ENCODE results near the gene PFKL.
"Not testable (repeated sequence)": the region's sequence is repeated elsewhere in the genome, so short reads cannot be mapped to it uniquely, and the experiment has no call there.

Gene PFKL

DNA sequence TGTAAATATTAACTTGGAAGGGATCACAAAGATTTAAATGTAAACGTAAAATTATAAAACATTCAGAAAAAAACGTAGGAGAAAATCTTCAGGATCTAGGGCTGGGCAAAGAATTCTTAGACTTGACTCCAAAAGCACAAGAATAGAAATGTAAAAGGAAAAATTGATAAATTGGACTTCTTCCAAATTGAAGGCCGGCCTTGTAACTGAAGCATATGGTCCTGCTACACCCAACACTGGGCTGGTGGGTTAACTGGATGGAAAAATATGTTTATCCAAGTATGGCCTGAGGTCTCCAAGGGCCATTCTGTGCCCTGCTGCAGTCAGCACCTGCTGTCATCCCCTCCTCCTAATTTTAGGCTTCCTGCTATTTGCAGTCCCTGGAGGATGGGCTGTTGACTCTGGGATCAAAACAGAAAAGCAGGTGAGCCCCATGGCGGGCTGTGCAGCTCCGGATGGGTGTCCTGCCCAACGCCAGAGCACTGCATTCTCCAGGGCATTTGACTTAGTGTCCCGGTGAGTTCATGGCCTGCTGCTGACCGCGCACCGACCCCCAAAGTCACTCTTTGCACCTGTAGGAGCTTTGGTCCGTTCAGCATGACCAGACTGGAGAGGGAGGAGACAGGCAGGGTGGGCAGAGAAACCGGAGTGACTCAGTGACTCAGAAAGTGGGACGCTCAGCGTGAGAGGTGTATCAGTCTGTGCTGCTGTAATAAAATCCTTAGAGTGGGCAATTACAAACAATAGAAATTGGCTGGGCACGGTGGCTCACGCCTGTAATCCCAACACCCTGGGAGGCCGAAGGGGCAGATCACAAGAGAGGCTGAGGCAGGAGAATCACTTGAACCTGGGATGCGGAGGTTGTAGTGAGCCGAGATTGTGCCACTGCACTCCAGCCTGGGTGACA is 20.2 kb upstream of the PFKL start:
- DNase-seq (ENCODE audit: low read depth, low spot score), result no peak

DNA sequence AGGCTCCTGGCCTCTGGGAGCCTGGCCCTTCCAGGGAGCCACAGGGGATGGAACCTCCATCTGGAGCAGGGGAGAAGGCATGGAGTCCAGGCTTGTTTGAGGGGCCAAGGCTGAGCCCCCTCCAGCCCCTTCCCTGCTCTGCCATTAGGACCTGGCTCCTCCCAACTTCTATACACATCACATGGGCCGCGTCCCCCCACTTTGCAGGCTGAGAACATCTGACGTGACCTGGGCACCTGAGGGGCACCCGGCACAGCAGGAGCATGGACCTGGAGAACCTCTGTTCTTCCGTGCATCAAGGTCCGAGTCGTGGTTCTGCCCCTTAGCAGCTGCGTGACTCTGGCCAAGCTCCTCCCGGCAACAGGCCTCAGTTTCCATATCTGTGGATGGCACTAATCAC is 18.1 kb upstream of the PFKL start:
- no peak for DNase-seq (ENCODE audit: low read depth, low spot score)

DNA sequence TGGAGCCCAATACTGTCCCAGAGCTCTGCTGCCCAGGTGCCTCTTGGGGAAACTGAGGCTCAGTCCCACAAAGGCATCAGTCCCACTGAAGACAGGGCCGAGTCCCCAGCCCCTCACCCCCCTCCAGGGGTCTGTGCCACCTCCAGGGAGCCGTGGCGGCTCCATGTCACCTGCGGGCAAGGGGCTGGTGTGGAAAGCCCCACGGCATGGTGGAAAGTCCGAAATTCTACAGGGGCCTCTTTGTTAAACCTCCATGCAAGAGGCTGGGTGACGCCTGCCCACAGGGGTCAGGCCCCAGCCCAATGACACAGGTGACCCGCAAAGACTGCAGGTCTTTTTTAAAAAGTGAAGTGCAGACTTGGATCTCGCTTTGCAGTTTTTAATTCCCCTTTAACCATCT is 17.5 kb upstream of the PFKL start:
- DNase-seq (ENCODE audit: low read depth, low spot score), result no peak

DNA sequence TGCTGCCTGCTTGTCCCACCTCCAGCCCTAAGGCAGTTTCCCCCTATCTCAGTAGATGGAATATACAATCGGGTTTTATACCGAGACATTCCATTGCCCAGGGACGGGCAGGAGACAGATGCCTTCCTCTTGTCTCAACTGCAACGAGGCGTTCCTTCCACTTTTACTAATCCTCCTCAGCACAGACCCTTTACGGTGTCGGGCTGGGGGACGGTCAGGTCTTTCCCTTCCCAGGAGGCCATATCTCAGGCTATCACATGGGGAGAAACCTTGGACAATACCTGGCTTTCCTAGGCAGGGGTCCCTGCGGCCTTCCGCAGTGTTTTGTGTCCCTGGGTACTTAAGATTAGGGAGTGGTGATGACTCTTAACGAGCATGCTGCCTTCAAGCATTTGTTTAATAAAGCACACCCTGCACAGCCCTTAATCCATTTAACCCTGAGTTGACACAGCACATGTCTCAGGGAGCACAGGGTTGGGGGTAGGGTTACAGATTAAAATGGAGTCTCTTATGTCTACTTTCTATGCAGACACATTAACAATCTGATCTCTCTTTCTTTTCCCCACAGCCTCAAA is 16.6 kb upstream of the PFKL start:
- DNase-seq (ENCODE audit: low read depth, low spot score), result not testable (repeated sequence)

DNA sequence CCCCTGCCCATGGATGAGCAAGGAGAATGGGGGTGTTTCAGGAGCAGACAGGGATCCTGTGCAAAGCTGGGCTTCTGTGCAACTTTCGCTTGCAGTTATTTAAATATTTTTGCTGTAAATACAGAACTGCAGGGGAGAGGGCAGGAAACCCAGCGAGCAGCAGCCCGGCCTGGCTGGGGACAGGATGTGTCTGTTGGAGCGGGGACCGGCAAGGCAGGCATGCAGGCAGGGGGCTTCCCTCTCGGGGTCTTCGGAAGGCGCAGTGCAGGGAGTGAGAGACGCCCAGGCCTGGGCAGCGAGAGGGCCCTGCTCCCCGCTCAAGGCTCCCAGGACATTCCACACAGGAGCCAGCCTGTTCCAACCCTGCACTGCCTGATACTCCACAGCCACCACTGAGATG is 15.9 kb upstream of the PFKL start:
- DNase-seq (ENCODE audit: low read depth, low spot score), result no peak

DNA sequence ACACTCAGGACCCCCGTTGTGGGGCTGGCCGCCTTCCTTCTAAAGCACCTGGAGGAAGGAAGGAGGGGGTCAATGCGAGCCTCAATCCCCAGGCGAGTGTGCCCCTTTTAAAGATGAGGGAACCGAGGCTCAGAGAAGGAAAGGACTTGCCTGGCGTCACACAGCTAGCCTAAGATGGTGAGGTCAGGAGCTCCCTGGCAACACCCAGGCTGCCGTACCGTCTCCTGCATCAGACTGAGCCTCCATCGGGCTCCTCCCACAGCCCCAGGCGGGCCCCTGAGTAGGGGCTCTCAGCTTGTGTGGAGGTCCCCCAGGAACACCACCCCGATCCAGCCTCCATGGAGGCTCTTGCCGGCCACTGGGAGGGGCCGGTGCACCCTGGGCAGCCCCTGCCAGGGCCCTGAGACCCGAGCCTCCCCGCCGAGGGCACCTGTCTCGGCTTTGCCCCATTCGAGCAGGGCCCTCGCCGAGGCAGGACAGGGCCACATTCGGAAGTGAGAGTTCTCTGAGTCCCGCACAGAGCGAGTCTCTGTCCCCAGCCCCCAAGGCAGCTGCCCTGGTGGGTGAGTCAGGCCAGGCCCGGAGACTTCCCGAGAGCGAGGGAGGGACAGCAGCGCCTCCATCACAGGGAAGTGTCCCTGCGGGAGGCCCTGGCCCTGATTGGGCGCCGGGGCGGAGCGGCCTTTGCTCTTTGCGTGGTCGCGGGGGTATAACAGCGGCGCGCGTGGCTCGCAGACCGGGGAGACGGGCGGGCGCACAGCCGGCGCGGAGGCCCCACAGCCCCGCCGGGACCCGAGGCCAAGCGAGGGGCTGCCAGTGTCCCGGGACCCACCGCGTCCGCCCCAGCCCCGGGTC is 14.5 kb upstream of the PFKL start, which contains the start of gene AIRE:
Gene AIRE (plus strand): TSS at position 739 of the 855 bp plus-strand sequence. CDS start 131 bp downstream, outside the sequence.
- no peak for DNase-seq (ENCODE audit: low read depth, low spot score)

DNA sequence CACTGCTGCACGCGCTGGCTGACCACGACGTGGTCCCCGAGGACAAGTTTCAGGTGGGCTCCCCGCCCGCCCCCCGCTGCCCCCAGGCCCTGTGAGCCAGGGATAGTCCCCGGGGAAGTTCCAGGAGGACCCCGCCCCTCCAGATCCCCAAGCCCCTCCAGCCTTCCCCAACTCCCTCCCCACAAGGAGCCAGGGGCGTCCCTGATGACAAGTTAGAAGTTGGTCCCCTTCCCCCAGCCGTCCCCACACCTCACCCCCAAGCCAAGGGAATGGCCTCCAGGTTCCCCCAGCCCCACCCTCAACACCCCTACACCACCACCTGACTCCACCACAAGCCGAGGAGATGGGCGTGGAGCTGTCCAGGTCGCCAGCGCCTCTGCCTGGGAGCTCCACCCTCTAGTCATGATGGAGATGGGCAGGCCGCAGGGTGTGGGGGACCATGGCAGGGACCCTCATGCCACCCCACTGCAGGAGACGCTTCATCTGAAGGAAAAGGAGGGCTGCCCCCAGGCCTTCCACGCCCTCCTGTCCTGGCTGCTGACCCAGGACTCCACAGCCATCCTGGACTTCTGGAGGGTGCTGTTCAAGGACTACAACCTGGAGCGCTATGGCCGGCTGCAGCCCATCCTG is 13.7 kb upstream of the PFKL start:
- DNase-seq (ENCODE audit: low read depth, low spot score), result no peak

DNA sequence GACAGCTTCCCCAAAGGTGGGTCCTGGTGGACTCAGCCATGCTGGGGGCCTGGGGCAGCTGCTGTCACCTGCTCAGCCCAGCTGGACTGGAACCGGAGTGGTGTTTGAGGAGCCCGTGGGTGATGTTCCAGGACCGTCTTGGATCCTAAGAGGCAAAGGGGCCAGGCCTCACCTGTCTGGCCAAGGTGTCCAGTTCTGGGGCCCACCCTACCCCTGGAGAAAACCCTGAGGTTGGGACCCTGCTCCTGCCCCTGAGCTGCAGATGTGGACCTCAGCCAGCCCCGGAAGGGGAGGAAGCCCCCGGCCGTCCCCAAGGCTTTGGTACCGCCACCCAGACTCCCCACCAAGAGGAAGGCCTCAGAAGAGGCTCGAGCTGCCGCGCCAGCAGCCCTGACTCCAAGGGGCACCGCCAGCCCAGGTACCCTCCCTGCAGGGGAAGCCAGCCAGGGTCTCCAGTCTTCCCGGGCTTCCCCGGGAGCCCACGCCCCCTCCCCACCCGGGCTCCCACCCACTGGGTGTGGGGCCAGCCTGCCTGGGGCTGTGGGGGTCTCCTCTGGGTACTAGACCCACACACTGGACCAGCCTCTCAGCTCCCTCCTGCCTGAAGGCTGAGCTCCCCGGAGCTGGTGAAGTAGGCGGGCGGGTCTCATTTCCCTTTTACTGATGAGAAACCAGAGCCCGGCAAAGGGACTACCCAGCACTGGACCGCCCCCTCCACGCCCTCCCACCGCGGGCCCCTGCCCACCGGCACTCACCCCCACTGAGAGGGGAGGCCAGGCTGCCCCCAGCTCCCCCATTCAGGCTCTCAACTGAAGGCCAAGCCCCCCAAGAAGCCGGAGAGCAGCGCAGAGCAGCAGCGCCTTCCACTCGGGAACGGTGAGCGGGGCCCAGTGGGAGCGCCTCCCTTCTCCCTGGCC is 12.9 kb upstream of the PFKL start:
- DNase-seq (ENCODE audit: low read depth, low spot score), result no peak

DNA sequence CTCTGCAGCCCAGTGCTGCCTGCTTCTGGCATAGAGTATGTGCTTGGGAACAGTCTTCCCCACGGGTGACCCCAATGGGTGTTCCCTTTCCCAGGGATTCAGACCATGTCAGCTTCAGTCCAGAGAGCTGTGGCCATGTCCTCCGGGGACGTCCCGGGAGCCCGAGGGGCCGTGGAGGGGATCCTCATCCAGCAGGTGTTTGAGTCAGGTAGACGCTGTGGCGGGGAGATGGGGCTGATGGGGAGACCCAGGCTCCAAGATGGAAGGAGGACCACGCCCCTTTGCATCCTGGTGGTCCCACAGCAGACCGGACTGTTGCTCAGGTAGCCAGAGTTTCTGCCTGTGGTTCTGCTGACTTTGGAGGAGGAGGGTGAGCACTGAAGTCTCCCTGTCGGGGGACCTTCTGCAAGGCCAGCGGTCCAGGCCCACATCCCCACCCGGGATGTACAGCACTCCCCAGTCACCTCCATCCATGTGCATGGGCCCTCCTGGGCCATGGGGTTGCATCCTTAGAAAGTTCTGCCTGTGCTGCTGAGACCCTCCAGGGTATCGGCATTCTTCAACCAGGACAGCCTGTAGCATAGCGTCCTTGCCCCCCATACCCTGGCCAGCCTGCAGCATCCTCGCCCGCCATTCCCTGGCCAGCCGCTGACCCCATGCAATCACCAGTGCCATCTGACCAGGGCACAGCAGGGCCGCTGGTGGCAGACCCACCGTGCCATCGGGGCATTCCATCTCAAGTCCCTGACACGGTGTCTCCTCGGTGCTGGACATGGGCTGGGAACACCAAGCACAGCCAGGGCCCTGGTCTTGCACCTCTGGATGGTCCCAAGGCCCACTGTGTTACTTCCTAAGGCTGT is 11.4 kb upstream of the PFKL start:
- no peak for DNase-seq (ENCODE audit: low read depth, low spot score)

DNA sequence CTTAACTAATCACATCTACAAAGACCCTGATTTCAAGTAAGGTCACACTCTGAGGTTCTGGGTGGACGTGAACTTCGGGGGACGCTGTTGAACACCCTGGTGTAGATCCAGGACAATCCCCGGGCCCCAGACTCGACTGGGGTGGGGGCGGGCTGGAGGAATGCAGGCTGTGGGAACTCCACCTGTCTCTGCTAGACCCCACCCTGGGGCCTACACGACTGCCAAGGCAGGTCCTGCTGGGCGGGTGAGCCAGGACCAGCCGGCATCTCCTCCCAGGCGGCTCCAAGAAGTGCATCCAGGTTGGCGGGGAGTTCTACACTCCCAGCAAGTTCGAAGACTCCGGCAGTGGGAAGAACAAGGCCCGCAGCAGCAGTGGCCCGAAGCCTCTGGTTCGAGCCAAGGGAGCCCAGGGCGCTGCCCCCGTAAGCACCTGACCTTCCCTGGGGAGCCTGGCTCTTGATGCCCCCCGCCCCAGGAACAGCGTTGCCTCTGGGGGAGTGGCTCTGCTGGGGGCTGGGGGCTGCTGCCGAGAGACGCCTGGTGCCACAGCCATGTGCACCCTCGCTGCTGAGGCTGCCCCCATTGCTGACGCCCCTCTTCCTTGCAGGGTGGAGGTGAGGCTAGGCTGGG is 10.4 kb upstream of the PFKL start:
- DNase-seq (ENCODE audit: low read depth, low spot score), result no peak

DNA sequence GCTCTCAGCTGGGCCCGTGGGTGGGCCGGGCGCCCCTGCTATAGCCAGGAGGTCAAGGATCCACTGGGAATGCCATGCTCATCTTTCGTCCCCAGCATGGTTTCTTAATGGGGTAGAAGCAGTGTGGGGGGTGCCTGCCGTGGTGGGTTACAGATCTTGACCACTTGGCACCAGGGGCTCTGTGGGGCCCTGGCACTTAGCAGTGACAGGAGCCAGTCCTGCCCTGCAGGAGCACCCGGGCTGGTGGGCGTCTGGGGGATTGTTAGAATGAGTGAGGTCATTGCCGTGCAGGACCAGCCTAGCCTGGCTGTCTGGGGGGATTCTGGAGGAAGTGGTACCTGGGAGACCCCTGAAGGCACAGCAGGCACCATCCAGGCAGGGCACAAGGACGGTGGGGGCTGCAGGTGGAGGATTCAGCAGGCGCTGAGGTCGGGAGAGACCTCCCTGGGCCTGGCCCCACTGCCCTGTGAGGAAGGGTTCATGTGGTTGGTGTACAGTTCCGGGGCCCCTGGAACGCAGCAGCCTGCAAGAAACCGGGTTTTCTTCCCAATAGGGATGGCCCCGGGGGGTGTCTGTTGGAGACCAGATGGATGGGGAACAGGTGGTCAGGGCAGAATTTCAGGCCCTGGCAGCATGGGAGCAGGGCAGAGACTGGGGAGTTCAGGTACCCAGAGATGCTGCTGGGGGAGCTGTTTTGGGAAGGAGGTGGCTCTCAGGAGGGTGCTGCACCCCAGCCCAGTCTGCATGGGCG is 9.4 kb upstream of the PFKL start:
- no peak for DNase-seq (ENCODE audit: low read depth, low spot score)

DNA sequence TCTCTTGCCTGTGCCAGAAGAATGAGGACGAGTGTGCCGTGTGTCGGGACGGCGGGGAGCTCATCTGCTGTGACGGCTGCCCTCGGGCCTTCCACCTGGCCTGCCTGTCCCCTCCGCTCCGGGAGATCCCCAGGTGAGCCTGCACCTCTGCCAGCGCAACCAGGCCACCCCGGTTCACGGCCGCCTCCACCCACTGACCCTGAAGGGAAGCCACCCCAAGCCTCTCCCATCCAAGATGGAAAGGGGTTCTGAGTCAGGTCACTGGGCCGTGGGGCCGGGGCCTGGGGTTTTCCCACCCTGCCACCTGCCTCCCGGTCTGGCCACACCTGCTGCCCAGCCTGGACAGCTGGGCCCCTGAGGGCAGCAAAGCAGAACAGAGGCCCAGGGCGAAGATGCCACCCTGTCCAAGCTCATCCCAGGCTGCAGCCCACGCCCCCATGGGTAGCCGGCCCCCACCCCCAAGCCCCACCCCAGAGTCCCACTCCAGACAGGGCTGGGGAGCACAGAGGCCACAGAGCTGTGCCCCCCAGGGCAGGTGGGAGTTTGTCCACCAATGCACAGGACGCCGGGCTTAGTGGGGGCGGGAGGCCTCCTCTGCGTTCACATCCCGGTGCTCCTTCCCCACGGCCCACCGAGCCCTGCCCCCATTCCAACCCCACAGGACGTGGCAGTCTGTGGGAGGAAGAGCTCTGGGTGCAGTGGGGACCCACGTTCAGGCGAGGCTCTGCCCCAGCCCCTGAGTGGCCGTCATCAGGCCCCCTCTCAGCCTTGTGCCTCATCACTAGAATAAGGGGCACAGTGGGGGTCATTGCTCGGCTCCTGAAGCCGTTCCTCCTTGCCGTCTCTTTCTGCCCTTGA is 8.5 kb upstream of the PFKL start:
- DNase-seq (ENCODE audit: low read depth, low spot score), result no peak

DNA sequence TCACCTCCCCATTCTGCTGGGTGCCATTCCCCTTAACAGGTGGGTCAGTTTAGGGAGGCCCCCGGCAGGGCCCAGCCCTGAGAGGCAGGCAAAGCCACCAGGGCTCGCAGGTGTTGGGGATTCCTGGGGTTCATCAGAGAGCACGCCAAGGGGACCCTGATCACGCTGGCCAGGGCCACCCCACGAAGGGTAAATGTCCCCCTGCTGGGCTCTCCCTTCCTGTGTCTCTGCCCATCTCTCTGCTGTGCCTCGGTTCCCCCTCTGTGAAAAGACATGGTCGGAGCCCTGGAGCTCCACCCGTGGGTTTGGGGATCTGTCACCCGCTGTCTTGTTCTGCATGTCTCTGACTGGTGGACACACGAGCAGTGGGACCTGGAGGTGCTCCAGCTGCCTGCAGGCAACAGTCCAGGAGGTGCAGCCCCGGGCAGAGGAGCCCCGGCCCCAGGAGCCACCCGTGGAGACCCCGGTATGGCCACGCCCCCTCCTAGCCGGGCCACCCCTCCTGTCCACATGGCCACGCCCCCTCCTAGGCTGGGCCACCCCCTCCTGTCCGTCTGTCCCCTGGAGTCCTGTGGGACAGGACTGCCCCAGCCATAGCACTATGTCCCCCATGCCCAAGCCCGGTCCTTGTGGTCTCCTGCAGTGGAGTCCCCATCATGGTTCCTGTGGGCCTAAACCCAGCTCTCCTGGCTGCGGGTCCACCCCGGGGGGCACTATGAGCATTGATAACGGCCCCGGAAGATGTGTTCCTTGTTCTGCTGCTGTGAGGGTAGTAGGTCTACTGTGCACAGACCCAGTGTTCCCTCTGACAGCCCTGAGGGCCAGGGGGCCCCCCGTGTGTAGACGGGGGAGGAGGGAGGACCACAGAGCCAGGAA is 7.7 kb upstream of the PFKL start:
- no peak for DNase-seq (ENCODE audit: low read depth, low spot score)

DNA sequence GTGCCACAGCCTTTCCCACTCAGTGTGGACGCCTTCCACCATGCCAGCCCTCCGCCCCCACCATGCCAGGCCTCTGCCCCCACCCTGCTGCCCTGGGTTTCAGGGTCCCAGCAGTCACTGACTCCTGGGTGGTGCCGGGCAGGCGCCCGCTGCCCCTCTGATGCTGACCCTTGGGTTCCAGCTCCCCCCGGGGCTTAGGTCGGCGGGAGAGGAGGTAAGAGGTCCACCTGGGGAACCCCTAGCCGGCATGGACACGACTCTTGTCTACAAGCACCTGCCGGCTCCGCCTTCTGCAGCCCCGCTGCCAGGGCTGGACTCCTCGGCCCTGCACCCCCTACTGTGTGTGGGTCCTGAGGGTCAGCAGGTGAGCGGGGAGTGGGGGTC is 7.0 kb upstream of the PFKL start:
- DNase-seq (ENCODE audit: low read depth, low spot score), result no peak

DNA sequence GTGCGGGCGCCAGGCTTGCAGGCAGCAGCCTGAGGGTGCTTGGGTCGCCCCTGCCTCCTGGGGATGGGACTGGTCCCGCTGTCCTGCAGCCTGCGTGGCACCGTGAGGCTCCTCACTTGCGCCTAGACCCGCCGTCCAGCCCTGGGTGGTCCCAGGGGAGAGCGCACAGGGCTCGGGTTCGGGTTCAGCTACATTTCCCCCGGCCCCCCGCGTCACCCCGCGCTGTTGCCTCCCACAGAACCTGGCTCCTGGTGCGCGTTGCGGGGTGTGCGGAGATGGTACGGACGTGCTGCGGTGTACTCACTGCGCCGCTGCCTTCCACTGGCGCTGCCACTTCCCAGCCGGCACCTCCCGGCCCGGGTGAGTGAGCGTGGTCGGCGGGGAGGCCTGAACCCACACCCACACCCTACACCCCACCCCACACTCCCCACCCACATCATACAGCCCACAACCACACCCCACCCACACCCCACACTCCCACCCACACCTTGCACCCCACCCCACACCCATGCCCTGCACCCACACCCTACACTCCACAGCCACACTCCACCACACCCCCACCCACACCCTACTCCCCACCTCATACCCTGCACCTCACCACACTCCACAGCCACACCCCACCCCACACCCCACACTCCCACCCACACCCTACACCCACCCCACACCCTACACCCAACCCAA is 6.2 kb upstream of the PFKL start:
- no peak for DNase-seq (ENCODE audit: low read depth, low spot score)
